G401 (cell line): ENCODE measurements around the gene C1QTNF12. TPM values are rescaled to one million over a fixed set of nuclear protein-coding genes. Genes with fewer than 3 reads are reported as not detected.

Experiments
- DNase-seq: peaks from one replicate; pipeline ENCODE4 v3.0.0-alpha.2; 2015; ENCODE audit warnings: low spot score
- in situ Hi-C: cut with HindIII; loops from 2 replicates; pipeline ENCODE4 v1.10.0; 2016; ENCODE audit warnings: low sequenced_read_pairs, mixed read lengths
- total RNA-seq: library from RNA; depleted of rRNA; stranded (reverse); fragments of >200 nt; shearing (Covaris generic); gene quantifications from 2 replicates; pipeline ENCODE4 v1.2.3, GENCODE V29; 2014

The C1QTNF12 gene
- total RNA-seq, 1 experiment from 2014 or later: 13.3 TPM

DNA sequence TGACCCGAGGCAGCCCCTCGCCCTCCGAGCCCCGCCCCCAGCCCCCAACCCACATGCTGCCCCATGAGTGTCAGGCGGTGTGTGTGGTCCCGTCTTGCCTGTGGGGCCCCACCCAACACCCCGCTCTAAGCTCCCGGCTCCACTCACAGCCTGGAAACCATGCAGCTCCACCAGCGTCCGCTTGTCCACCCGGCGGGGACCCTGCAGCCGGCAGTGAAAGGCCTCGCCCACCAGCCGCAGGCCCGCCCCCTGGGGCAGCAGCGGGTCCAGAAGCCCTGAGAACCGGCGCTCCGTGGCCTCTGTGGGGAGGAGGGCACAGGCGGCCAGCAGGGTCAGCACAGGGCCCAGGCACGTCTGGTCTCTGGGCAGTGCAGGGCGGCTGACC lies 2.7 kb downstream of the C1QTNF12 start:
- DNase-seq: no peak
- in situ Hi-C loops: no loop called here

DNA sequence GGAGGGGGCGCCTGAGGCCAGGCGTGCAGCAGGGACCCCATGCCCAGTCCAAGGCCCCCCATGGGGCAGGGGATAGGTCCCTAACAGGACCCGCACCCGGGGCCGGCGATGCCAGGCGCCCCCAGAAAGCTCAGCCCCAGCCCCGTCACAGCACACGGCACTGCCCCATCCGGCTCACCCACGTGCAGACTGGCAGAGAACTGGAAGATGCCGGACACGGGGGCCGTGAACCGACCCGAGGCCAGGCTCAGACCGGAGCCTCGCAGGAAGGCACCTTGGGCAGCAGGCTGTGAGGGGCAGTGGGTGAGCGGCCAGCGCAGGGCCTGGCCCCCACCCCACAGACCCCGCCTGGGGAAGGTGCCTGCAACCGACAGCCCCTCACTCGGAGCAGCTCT lies 3.3 kb downstream of the C1QTNF12 start:
- no peak for DNase-seq
- in situ Hi-C loops: no loop called here

DNA sequence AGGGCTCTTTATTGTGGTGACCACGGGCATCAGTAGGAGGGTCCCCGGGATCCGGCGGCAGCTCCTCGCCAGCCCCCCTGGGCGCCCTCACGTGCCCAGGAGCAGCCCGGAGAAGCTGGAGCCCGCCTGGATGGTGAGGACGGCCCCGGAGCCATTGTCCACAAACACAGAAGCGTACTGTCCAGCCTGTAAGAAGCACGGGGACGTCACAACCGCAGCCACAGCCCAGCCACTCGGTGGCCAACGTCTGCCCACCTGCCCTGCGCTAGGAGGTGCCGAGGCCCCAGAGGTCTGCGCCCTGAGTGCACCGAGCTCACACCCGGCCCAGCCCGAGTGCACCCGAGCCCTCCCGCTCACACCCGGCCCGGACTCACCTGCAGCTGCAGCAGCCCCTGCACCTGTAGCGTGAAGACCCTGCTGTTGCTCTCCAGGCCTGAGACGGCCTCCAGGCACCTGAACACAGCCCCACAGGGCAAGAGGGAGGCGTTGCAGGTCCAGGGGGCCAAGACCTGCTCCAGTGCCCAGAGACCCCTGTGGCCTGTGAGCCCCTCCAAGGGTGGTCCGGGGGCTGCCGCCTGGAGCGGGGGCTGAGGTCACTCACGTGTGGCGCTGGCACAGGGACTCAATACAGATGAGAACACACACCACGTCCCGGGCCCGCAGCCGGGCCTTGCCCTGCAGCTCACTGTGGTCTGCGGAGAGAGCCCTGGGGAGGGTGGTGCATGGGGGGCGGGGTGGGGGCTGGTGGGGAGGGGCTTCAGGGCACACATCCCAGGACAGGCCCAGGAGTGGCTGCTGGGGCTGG lies 3.9 kb downstream of the C1QTNF12 start:
- in situ Hi-C loops: no loop called here
- DNase-seq: no peak

DNA sequence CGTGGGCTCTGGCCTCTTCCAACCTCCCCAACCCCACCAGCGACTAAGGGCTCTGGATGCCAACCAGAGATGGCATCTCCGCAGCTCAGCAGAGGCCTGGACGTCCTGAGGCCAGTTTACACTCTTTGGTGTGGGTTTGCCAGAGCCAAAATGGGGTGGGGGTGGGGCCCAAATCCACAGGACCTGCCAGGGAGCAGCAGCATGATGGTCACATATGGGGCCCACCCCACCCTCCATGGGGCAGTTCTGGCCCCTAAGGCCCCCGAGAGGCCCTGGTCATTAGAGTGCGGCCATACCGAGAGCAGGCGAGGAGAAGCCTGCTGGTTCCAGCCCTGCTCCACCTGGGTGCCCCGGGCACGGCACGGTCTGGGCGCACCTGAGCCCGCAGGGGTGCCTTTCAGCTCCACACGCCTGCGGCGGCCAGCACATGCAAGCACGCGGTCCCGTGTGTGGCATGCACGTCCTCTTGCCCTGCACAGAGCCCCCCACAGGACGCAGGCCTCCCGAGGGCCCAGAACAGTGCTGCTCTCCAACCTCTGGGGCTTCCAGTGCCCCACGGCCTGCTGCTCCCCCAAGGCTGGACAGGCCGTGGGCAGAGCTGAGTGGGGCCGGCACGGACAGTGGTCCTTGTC lies 4.8 kb downstream of the C1QTNF12 start:
- DNase-seq: no peak
- in situ Hi-C loops: no loop called here

GRCh38 chr1:1240822-1241587 lies 5.5 kb downstream of the C1QTNF12 start:
- no peak for DNase-seq
- in situ Hi-C loops: no loop called here

DNA sequence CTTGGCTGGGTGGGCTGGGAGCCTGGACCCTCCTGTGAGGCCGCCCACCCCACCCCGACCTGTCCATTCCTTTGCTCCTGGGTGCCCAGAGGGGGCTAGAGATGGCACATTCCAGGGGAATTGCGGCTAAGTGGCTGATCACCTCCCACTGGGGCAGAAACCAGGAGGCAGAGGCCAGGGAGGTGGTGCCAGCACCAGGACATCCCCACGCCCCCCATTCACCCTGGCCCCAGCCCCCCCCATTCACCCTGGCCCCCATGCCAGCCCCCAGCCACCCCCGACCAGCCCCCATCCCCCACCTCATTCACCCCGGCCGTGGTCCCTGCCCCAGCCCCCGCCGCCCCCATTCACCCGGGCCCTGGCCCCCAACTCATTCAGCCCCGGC lies 6.2 kb downstream of the C1QTNF12 start:
- in situ Hi-C loops: no loop called here
- DNase-seq: no peak

- no peak for DNase-seq
These were observed 6.7 kb downstream of the C1QTNF12 start for GRCh38 chr1:1239614-1240347.

GRCh38 chr1:1239227-1239613 lies 7.3 kb downstream of the C1QTNF12 start:
- DNase-seq: no peak
- in situ Hi-C loops: no loop called here

More at GRCh38 chr1:1239614-1240347, 6.7 kb downstream of the C1QTNF12 start:
- in situ Hi-C loops: no loop called here

- in situ Hi-C loops: no loop called here
- no peak for DNase-seq
These were observed 7.8 kb downstream of the C1QTNF12 start for GRCh38 chr1:1238702-1239178.

DNA sequence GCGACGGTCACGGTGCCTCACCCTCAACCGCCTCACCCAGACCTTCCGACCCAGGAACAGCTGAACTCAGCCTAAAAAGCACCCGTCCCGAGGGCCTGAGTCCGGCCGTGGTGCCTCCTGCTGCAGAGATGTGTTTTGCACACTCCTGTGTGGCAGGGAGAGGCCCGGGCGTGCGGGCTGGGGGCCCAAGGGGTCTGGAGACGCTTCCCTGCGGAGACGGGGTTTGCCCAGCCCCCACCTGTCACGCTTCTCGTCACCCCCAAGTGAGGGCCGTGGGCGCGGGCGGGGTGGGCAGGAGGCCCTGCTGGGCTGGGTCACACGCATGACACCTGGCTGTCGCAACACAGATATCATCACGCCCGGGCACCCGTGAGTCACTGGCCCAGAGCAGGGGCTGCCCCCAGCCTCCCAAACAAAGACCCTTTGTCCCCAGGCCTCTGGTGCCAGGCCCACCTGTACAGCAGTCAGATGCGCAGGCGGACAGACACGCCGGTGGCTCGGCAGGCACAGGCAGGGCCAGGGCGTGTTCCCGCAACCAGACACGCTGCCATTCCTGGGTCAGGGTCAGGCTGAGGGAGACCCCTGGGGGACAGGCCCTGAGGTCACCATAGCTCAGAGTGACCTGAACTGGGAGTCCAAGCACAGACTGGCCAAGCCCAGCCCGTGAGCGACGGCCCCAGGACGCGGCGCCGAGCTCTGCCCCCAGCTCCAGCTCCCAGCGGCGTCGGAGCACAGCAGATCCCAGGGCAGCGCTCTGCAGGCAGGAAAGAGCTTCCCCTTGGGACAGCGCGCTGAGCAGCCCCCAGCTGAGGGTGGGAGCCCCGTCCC lies 8.4 kb downstream of the C1QTNF12 start:
- no peak for DNase-seq
- in situ Hi-C loops: no loop called here

GRCh38 chr1:1236945-1237873 lies 9.3 kb downstream of the C1QTNF12 start:
- in situ Hi-C loops: no loop called here
- DNase-seq: no peak

DNA sequence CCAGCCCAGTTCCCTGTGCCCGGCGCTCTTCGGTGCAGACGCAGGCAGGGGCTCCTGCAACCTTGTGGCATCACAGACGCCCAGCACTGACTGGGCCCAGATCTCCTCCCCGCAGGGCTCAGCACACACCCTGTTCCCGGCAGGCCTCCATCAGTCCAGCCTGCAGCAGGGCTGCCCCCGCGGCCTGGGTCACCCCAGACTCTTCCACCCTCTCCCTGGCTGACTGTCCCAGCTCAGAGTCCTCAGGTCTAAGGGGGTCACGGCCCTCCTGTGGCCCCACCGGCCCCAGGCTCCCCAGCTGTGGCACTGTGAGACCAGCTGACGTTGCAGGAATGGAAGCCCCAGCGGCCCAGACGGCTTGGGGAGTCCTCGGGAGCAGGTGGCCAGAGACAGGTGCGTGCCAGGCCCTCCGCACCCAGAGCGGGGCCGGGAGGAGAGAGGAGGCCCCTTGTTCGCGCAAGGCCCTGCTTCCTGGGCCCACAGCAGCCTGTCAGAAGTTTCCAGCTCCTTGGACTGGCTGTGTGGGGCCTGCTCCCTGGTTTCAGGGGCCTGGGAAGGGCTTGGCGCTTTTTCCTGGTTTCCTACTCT lies 10.3 kb downstream of the C1QTNF12 start:
- DNase-seq: no peak
- in situ Hi-C loops: no loop called here

DNA sequence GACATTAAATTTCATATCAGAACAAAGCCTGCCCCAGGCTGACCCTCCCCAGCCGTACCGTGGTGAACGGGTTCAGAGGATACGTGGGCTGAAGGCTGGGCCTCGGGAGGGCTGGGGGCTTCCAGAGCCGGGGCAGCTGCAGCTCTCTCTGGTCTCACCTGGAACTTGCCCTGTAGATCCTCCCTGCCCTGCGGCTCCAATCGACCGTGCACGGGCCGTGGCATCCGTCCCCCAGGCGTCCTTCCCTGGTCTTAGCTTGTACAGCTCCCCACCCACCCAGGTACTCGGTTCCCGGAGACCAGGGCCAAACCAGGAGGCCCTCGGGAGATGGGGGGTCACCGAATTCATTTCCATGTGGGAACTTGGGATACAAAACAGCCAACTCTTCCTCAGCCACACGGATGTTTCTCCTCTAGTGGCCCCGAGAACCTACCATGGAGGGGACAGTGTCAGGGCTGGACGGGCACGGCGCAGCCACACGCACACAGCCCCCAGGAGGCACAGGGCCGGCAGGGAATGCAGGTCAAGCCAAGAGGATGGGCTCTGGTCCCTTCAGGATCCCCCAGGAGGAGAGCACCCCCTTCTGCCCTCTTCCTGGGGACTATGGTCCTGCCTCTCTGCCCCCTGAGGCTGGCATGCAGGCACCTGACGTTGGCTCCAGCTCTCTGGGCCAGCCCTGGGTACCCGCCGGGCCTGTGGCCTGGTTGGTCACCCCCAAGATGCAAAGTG lies 11.3 kb downstream of the C1QTNF12 start:
- no peak for DNase-seq
- in situ Hi-C loops: no loop called here

- in situ Hi-C loops: no loop called here
These were observed 12.2 kb downstream of the C1QTNF12 start for GRCh38 chr1:1234180-1234808.

DNA sequence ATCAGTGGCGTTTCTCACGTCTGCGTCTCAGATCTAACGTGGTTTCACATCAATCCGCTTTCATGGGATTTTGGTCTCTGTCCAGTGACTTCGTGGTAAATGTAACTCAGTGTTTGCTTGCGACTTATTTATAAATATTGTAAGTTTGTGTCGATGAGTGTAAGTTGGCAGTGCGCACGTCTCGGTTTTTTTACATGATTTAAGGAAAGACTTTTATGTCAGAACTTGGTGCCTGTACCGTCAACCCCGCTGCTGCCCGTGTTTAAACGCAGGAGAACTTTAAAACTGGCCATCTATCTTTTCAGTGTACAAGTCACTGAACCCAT lies 13.0 kb downstream of the C1QTNF12 start:
- in situ Hi-C loops: no loop called here
- no peak for DNase-seq

More at GRCh38 chr1:1234180-1234808, 12.2 kb downstream of the C1QTNF12 start:
- no peak for DNase-seq

- in situ Hi-C loops: no loop called here
- DNase-seq: no peak
These were observed 13.5 kb downstream of the C1QTNF12 start for GRCh38 chr1:1232796-1233566.
